HG02610 (cell line): ENCODE data around the gene LGALS3.

ENCODE experiments used
- ATAC-seq: cut with Tn5 transposase; IDR thresholded peaks from one replicate; pipeline ENCODE4 v1.9.1; 2021; ENCODE audit warnings: mild to moderate bottlenecking, moderate library complexity; ENCODE audit not compliant: unreplicated experiment

LGALS3 gene

DNA sequence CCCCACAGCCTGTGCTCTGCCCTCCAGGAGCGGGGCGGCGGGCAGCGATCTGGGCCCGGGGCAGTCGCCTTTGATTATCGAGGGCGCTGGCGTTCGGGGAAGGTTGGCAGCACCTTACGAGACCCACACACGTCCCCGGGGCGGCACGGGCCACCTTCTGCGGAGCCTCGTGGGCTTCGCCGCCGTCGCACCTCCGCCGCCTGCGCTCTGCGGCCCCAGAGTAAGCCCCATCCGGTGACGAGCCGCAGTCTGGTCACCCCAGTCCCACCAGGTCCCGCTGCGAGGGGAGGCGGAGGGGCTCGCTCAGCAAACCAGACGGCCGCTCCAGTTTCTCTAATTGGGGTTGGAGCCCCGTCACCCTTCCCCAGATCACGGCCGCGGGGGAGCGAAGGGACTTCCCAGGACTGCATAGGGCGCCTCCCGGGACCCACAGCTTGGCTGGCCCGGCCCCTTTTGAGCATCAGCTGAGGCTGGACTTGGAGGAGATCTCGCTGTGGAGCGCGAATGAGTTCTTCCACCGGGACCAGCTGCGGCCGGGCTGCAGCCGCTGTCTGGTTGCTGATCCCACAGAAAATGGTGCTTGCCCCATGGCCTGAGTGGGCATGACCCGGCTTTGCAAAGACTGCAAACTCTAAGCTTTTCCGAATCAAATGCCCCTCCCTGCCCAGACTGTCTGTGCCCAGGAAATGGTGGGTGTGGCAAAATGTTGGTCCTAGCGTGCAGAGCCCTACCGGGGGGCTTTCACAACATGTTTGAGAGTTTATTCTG, 560 bp downstream of the LGALS3 start:
- ATAC-seq: peak; percentile 61

DNA sequence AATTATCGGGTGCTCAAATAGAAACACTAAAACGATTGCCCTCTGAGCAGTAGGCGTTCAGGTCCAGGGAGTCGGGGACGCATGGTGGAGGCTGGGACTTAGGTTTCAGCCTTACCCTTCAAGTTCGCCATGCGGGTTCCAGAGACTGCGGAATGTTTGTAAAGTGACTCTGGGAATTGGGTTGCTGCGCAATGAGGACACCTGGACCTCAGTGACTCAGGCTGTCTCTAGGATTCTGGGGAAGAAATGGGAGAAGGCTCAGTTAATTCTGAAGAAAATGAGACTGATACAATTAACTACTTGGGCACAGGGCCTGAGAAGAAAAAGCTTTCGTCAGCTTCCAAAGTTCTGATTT, 1.1 kb downstream of the LGALS3 start:
- ATAC-seq: no peak

DNA sequence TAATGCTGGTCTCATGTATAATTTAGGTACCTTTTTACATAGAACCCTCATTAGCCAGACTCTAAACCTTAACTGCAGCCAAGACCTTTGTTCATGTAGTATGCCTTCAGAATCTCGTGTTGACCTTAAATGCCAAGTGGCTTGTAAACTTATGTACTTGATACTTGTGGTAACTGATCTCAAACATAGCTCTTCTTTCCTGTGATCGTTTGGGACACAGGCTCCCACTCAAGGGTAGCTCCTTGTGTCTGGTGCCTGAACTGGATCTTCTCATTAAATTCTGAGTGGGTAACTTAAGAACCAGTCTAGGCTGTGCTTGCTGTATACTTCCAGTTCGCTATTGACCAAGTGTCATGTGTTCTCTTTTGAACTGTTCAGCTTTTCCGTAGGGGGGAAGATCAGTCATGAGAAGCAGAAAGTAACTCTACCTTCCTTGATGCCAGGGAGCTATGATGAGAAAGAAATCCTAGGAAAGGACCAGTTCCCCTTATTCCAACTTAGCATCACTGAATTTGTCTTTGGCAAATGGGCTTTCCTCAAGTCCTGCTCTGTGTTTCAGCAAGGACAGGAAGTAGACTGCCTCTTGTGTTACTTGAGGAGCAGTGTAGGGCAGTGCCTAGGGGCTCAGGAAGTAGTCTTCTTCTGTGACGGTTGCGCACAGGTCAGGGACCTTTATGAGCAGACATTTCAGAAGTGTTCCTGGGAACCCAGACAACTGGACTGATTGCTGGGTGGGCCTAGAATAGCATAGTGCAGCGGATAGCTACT, 2.5 kb downstream of the LGALS3 start:
- no peak for ATAC-seq

DNA sequence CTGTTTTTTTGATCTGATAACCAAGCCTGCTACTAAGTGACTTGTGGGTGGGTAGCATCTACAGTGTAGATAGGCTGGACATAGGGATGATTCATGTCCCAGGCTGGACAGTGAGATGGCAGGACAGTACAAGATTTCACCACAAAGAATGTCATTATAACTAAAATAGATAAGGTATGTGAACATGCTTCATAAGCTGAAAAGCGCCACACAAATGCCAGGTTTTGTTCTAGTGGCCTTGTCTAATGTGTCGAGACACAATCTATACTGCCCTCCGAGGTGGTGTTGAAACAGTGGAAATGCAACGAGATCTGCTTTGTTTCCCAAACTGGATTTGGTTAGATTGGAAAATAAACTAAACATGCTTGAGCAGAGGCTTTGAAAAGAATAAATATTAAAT, 4.4 kb downstream of the LGALS3 start:
- ATAC-seq: no peak

DNA sequence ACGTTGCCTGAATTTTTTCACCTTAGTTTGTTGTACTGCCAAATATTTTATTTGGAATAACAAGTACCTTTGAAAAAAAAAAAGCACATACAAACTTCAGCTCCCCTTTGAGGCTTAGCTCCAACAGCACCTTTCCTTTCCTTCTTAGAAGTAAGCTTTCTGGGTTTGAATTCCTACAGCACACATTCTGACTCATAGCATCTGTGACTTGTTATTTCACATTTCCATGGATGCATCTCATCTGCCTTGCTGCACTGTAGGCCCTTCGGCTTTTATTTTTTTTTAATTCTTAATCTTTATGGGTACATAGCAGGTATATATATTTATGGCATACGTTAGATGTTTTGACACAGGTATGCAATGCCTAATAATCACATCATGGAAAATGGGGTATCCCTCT, 7.2 kb downstream of the LGALS3 start:
- ATAC-seq: no peak

DNA sequence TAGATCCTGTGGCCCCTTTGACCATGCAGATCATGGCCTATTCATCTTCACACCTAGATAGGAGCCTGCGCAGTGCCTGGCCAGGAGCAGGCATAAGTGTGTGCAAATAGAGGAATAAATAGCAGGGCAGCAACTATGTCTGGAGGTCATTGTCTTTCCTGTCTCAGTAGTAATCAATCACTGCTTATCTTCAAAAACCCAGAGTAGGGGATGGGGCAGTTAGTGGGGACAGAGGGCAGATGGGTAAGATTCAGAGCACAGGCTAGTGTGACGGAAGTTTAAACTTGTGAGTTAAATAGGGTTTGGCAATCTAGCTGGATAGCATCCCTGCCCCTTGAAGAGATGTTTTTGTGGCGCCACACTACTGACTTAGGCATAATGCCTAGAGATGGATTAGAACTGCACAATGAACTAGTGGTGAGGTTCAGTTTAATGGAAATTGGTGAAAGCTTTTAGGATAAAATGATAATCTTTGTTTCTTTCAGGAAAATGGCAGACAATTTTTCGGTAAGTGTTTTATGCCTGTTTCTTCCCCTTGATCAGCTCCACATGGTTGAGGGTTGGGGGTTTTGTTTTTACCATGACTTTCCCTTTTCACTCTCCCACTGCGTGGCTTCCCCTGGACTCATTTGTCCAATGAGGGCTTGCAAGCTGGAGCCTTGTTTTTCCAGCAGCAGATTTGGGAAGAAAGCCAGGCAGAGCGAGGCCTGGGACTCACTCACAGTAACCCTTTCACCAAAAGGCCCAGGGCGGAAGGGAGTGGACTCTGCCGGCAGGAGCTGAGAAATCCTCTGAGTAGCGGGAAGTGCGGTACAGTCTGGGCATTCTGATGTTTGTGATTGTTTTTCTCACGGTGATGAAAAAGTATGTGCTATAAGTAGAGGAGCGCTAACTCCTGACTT, 8.1 kb downstream of the LGALS3 start:
- no peak for ATAC-seq

DNA sequence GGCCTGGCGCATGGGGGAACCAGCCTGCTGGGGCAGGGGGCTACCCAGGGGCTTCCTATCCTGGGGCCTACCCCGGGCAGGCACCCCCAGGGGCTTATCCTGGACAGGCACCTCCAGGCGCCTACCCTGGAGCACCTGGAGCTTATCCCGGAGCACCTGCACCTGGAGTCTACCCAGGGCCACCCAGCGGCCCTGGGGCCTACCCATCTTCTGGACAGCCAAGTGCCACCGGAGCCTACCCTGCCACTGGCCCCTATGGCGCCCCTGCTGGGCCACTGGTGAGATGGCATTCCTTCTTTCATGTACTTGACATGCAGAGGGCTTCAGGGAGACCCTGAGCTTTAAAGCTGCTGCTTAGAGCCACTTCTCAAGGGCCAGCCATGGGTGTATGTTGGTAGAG, 9.0 kb downstream of the LGALS3 start:
- ATAC-seq: no peak

DNA sequence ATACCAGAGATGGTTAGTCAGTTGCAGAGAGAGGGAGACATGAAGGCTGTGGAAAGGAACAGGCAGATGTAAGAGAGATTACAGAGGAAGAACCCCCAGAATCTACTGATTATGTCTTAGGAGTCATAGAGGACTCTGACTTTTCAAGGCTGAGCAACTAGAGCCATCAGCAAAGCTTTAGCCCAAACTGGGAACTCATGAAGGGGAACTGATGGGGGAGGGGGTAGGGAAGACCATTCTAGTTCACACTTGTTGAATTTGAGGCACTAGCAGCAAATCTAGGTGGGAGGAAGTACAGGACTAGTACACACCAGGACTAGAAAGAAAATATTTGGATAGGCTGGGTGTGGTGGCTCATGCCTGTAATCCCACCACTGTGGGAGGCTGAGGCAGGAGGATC, 10.1 kb downstream of the LGALS3 start:
- no peak for ATAC-seq

DNA sequence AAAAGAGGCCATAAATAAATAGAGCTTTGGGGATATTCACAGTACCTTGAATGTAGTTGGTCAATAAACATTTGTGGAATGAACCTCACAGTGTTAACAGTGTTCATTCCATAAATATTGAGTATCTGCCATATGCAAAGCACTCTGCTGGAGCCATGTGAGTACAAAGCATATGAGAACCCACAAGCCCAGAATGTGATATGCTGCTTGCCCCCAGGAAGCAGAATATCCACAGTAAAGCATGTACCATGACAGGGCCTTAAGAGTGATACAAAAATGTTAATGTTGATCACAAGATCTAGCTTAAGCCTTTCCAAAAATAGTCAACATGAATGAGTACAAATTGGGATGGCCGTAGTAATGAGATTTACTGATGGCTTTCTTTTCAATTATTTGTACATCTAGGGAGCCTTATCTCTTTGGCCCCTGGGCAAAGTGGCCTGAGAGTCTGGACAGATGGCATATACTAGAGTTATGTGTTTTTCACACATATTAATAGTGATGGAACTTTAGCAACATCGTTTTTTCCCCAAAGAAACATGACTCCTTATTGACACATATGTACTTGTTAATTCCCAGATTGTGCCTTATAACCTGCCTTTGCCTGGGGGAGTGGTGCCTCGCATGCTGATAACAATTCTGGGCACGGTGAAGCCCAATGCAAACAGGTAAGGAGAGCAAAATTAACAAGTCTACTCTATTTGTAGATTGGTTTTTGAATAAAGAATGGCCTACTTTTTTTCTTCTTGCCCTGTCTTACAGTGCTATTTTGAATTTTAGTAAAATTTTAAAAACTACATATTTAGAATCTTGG, 10.9 kb downstream of the LGALS3 start:
- ATAC-seq: no peak

DNA sequence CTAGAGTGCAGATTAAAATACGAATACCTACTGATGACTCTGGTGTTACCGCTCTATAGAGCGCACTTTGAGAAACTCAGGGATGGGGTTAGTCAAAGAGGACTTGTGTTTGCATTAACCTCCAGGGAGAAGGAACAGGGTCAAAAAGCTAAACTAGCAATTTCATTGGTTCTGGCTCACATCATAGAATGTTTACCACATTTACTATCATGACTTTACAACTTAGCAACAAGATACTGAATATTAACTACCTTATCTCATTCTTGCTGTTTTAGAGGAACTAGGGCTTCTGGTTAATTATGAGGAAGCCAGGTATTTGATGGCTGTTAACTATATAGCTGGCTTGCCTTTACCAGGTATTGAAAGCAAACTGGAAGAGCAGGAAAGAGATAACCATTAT, 12.8 kb downstream of the LGALS3 start:
- no peak for ATAC-seq

DNA sequence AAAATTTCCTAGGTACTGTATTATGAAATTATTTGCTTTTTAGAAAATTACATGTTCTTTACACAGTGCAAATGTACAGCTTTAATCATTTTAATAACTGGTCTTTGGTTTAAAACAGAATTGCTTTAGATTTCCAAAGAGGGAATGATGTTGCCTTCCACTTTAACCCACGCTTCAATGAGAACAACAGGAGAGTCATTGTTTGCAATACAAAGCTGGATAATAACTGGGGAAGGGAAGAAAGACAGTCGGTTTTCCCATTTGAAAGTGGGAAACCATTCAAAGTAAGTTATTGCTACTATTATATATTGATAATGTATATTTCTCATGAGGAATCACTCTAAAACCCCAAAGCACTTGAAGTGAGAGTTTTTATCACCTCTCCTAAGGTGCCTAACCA, 13.4 kb downstream of the LGALS3 start:
- ATAC-seq: no peak

DNA sequence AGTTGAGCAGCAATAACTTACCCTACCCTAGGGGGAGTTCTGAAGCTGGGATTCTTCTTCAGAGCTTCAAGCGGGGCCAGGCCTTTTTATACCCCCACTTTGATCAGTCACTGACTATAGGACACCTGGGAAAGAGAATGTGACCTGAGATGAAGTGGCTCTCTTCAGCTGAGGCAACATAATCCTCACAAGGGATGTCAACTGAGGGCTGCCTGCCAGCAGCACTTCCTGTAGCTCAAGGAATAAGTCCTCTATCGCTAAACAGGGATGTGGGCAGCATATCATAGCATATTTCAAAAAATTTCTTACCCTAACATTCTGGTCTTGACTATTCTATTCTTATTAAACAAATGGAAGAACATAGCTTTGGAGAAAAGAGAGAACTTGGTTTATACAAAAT, 17.4 kb downstream of the LGALS3 start:
- no peak for ATAC-seq

DNA sequence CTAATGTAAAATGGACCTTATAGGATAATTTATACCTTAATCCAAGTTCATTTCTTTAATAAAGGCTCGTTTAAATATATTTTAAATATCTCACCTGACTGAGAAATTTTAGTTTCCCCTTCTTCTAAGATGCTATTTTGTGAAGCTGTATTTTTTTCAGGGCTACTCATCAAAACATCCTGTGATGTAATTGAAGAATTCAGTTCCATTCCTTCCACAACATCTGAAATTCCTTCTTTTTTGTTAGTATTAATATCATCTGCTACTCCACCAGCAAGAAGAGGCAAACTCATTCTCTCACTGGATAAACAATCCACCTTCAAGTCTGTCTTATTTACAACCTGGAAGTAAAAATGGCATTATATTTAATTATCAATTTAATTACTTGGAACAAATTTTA, 22.5 kb downstream of the LGALS3 start:
- ATAC-seq: no peak

DNA sequence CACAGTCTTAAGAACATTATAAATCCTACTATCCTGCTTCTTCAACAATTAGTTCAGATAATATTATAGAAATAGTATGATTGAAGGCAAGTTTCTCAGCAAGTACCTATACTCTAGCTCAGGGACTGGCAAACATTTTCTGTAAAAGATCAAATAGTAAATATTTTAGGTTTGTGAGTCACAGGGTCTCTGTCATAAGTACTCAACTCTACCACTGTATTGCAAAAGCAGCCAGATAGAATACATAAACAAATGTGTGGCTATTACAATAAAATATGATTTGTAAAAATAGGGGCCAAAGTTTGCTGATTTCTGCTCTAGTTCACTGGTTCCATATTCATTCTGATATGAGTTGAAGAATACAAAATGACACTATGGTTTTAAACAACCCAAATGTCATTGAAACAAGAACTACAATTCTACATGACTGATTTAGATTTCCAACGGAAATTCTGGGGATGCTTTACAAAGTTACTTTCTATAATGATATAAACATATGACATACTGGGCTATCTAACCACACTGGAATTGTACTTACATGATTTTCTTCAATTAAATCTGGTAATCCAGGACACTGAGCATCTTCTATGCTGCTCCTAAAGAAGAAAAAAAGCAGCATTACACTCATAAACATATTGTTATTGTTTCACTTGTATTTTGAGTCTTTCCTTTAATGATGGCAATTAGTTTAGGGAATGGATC, 23.2 kb downstream of the LGALS3 start:
- ATAC-seq: no peak

DNA sequence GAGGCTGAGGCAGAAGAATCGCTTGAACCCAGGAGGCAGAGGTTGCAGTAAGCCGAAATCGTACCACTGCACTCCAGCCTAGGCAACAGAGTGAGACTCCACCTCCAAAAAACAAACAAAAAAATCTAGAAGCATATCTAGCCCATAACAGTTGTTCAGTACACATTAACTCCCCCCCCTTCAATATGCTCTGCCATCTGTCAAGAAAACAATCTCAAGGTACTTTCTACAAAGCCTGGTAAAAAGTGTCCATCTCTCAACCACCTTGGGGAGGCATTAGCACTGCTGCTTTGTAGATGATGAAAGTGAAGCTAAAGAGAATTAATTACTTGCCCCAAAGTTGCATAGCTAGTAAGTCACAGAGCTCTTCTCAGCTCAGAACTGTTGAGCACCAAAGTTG, 24.9 kb downstream of the LGALS3 start:
- ATAC-seq: no peak

DNA sequence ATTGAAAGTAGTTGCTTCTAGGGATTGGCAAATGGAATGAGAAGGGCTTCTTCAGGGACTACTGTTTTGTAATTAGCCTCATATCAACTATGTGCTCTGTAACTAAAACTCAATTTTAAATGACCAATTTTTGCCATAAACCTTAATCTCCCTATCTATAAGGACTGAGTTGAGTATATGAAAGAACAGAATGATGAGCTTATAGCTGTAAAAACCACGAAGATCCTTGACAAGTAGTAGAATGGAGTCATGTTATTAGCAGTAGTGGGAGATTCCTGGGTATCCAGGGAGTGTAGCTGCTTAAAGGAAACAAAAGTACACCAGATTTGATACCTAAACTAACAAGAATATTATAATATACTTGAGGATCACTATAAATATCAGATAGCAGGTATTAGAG, 28.0 kb downstream of the LGALS3 start:
- ATAC-seq: no peak

DNA sequence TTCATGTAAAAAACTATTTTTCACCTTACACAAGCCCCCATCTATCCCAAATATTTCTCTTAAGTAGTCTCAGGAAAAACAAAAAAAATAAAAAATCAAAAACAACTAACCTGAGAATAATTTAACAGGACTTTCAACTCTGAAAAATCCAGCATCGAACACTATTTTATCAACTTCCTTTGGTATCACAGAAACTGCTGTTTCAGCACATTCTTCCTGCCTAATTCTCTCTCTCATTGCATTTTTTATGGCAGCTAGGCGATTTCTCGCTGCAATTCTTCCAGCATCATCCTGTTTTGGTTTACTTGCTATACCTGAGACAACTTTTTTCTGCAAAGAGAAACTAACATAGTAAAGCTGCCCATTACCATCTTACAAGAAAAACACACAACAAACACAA, 29.4 kb downstream of the LGALS3 start:
- ATAC-seq: no peak

DNA sequence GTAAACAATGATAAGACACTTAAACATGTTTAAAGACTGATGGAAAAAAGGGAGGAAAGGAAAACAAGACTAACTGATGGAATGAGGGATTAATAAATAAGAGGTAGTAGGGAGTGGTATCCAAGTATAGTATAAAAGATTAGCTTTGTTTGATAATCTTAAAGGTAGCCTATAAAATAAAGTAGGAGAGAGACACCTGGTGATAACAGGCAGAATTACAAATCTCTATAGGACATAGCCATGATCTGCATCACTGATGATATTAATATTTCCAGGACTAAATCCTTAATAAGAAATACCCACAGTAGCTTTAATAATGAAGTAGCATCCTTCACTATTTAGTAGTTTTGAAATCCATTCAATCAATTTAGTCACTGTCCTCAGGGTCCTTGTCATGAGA, 31.9 kb downstream of the LGALS3 start:
- ATAC-seq: no peak

DNA sequence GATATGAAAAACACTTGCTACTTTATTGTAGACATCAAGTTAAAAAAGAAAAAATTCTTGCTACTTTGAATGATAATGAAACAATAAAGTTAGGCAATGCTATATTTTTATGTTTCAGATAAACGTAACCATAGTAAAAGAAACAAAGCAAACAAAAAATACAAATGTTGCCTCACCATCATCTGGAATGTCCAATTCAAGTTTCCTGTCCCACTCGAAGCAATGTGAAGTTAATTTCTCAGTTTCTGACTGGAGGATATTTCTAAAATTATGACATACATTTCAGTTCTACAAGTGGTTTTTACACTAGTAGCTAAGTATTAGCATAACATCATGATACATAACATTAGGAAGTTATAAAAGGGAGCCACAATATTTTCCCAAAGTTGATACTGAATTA, 41.5 kb downstream of the LGALS3 start:
- no peak for ATAC-seq

DNA sequence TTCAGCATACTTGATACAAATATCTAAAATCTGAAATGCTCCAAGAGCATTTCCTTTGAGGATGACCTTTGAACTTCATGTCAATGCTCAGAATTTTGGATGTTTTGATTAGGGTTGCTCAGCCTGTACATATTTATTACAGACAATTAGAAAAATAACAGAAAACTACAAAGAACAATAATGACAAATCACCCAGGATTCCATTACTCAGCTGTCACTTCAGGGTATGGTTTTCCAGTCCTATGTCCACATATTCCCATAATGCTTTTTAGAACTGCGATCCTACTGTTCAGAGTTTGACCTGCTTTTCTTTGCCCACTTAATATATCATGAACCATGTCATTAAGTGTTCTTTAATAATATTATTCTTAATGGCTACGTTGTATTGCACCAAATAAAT, 51.0 kb downstream of the LGALS3 start:
- no peak for ATAC-seq
